GM19328 (cell line): Measurements from ENCODE around the gene IDE.
"Not testable (repeated sequence)": the region's sequence is repeated elsewhere in the genome, so short reads cannot be mapped to it uniquely, and the experiment has no call there.

Experiments used
- ATAC-seq: cut with Tn5 transposase; IDR thresholded peaks from one replicate; pipeline ENCODE4 v1.9.1; 2021; ENCODE audit warnings: mild to moderate bottlenecking, moderate library complexity; ENCODE audit not compliant: unreplicated experiment

IDE gene

DNA sequence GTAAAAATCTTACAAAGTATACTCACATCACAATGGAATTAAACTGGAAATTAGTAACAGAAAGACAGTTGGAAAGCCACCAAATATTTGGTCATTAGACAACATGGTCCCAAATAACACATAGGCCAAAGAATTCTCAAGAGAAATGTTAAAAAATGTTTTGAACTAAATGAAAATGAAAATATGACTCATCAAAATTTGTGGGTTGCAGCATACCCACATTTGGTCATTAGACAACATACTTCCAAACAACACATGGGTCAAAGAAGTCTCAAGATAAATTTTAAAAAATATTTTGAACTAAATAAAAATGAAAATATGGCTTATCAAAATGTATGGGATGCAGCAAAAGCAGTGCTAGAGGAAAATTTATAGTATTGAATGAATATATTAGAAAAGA is 152.3 kb downstream of the IDE start:
- no peak for ATAC-seq

DNA sequence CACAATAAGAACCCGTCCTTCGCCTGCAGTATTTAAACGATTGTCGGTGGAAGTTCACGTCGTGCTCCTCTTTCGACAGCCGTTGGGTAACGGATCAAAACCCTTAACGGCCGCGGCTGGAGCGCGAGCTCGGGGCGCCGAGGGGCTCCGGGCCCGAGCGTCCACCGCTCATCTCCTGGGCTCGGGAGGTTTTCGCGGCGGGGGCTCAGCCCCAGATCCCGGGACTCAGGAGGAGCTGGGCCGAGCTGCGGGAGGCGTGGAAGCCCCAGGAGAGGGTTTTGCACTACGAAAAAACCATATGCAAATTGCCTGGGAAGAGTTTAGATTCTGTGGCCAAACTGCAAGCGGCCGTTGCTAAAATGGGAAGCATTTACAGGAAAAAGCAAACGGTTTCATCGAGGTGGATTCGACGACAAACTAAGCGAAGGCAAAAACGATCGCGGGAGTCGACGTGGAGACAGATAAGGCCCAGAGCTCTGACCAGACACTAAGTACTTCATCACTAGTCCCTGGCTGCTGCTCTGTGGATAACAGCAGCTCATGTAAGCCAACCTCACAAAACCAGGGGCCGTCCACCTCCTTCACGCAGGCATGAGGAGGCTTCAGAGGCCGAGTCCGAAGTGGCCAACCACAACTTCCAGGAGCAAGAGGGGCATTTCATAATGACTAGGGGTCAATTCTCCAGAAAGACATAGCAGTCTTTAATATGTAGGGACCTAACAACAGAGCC is 153.2 kb downstream of the IDE start:
- ATAC-seq, result no peak

DNA sequence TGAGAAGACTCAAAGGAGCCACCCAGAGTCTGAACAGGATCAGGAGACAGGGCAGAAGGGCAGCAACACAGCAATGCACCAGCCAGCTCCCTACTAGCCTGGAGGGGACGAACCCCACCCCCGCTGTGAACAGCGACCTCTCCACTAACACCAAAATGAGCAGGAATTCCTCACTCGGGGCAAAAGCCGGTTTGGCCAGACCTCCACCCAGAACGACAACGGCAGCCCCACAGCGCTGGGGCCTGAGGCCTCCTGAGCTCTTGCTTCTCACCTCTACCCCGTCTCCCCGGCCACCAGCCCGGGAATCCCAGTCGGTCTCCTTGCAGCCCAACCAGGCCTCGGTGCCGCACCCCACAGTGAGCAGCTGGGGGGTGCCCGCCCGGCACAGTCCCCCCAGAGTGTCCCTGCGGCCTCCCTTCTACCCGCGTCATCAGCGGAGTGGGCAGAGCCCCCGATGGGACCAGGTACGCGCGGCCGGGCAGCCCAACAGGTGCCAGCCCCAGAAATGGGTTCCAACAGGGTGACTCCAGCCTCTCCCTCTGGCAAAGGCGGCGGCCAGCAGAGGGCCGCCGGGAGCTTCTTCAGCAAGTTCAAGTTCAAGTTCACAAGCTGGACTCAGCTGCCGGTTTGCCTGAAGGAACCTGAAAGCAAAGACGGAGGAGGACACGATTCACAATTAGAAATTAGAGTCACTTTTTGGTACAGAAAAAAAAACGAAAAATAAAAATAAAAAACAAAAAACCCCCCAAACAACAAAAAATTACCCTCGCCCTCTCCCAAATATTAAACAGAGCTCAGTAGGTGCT is 153.9 kb downstream of the IDE start:
- no peak for ATAC-seq

DNA sequence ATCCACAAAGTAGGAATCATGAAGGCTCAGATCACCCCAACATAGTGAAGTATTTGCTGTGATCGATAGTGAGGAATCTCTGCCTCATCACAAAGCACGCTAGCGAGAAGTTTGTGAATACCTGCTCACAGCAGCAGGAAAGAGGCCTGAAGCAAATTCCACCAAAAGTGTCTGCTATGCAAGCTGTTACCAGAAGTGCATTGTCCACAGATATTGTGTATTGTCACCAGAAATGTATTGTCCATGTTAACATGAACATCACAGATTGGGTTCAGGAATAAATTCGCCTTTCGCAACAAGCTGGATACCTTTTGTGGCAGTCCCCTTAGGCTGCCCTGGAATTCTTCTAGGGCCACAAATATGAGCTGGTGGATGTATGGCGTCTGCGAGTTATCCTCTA is 155.0 kb downstream of the IDE start:
- ATAC-seq, result no peak

DNA sequence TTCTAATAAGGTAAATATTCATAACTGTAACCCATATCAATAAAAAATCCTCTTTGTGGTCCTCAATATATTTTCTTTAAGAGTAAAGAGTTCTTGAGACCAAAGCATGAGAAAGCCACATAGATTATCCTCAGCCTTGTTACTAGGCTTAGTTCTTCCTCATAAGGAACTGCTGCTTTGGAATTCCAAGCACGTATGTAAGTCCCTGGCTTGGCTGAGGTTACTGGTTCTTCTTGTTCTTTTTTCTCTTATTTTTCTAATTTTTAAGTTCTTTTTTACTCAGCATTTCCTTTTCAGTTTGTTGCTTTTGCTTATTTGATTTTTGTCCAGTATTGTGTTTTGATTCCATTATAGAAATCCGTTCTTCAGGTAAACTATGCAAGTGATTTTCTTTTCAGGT is 155.7 kb downstream of the IDE start:
- no peak for ATAC-seq

DNA sequence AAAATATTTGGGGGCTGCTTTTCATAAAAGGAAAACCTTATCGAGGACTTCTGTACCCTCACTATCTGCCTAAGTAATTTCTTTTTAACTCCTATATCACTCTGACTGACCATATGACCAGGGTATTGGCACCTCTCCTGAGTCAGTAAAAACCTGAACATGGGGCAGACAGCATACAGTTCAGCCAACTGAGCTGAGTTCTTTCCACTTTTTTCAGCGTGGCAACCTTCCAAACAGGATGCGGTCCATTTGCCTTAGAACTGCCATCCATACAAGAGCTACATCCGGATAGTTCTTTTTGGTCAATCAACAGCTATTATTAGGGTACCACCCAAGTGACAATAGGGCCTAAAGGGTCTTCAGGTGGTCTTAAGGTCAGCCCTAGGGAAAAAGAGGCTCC is 160.4 kb downstream of the IDE start:
- no peak for ATAC-seq

DNA sequence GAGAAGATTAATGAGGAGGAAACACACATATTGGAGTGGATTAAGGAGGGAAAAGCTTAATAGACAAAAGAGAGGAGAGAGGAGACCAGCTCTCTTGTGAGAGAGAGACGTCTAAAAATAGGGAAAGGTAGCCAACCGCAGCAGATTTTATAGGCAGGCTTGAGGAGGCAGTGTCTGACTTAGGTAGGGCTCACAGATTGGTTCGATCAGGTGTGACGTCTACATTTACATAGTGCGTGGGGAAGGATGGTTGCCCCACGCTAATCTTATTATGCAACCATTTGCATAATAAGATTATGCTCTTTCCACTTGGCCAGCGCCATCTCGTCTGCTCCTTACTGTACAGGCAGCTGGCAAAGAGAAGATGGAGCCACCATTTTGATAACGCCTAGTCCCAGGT is 160.9 kb downstream of the IDE start:
- ATAC-seq, result no peak

DNA sequence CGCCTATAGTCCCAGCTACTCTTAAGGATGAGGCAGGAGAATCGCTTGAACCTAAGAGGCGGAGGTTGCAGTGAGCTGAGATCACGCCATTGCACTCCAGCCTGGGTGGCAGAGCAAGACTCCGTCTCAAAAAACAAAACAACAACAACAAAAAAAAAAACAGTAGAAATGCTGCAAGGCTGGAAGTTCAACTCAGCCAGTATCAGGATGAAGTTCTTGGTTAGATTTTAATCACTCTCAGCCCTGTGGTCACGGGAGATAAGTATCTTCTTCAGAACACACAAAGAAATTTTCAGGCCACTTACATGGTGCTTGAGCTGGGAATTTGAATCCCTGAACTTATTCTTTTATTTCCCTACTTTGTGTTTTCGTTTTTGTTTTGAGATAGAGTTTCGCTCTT is 162.5 kb downstream of the IDE start:
- no peak for ATAC-seq

DNA sequence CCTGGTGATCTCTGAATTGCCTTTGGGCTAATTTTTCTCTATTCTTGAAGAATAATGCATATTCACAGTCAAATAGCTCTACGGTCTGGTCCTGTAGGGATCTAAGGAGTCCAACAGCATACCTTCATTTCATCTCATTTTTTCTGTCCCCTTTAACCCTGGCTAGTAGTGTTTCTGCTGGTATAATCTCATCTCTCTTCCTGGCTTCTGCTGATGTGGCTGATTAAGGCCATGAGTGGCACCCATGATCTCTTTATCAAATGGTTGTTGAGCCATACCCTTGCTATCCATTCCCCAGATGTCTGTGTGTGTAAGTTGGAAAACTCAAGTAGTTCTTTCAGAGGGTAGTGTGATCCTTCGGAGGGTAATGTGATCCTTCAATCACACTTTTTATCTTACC is 163.4 kb downstream of the IDE start:
- ATAC-seq, result no peak

DNA sequence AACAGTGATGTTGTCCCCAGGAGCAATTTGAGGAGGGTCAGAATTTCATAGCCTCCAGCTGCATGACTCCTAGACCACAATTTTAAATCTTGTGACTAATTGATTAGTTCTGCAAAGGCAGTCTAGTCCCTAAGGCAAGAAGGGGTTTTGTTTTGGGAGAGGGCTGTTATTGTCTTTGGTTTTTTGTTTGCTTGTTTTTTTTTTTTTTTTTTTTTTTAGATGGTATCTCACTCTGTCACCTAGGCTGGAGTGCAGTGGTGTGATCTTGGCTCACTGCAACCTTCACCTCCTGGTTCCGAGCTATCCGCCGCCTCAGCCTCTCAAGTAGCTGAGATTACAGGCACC is 165.9 kb downstream of the IDE start:
- ATAC-seq, result no peak

DNA sequence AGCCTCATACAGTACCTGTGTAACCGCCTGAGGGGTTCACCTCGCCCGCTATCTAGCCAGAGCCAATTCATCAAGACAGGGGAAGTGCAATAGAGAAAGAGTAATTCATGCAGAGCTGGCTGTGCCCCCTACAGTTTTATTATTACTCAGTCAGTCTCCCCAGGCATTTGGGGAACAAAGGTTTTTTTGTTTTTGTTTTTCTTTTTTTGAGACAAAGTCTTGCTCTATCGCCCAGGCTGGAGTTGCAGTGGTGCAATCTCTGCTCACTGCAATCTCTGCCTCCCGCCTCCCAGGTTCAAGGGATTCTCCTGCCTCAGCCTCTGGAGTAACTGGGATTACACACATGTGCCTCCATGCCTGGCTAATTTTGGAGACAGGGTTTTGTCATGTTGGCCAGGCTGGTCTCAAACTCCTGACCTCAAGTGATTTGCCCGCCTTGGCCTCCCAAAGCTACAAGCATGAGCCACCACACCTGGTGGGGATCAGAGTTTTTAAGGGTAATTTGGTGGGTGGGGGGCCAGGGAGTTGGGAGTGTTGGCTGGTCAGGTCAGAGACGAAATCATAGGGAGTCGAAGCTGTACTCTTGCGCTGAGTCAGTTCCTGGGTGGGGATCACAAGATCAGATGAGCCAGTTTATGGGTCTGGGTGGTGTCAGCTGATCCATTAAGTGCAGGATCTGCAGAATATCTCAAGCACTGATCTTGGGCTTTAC is 166.4 kb downstream of the IDE start:
- ATAC-seq, result no peak

DNA sequence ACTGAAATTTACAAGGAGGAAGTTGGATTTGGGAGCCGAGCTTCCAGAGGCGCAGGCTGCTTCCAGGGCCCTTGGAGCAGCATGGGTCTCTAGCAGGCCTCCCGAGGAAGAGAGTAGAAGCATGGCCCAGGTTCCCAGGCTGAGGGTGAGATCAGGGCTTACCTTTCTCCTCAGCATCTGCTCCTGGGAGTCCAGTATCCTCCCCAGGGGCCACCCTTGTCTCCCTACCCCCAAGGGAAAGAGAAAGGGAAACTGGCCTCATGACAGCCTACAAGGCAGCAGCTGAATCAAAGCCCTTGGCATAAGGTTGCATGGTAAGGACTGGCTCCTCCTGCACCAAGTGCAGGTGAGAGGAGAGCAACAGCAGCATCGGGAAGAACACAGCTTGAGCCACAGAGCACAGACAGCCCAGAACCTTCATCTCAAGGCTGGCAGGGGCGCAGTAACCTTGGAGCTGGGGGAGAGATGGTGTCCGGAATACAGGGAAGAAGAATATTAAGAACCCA is 168.4 kb downstream of the IDE start:
- no peak for ATAC-seq

DNA sequence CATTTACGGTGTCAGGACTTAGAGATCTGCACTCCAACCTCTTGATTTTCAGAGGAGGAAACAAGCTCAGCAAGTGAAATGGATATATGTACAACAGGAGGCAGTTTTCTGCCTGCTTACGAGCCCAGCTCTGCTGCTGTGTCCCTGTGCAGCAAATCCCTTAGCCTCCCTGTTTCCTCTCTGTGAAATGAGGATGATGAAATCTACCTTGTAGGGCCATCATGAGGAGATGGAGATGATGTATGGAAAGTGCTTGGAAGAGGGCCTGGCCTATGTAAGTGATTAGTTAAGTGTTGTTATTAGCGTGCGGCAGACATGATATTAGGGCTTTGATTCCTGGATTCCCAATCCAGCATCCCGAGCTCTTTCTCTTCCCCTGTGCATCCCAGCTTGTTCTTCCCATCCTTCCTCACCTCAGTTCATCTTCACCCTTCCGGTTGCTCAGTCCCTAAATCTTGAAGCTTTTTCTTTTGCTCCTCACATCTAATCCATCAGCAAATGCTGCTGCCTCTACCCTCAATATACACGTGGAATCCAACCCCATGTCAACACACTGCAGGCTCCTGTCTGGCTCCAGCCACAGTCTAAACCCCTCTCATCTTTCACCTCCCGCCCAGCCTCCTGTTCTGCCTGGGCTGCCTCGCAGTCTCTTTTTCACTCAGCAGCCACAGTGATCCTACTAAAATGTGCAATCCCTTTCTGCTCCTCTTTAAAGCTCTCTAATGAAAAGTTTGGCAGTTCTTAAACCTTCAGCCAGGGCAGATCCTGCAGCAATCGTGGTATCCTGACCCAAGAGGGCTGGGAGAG is 169.1 kb downstream of the IDE start:
- no peak for ATAC-seq

DNA sequence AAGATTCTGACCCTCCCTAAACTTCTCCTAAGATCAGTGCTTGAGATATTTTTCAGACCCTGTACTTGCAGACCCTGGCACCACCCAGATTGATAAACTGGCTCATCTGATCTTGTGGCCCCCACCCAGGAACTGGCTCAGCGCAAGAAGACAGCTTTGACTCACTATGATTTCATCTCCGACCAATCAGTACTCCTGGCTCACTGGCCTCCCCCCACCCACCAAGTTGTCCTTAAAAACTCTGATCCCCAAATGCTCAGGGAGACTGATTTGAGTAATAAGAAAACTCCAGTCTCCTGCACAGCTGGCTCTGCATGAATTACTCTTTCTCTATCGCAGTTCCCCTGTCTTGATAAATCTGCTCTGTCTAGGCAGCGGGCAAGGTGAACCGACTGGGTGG is 171.7 kb downstream of the IDE start:
- ATAC-seq, result not testable (repeated sequence)
